Keratinocyte (primary cell): Measurements from ENCODE around the gene CAMSAP1.

Experiments used
- CTCF ChIP-seq, 3 experiments: IDR thresholded peaks in 1 of 3; conservative IDR thresholded peaks in 1 of 3; optimal IDR thresholded peaks in 1 of 3; 2 replicates in 2 of 3; 3 replicates in 1 of 3; pipeline versions ENCODE3 to v1.5.1; 2011; ENCODE audit warnings: low read length in 3 of 3, mild to moderate bottlenecking in 3 of 3, moderate library complexity in 2 of 3, control low read depth in 1 of 3, inconsistent platforms in 1 of 3; ENCODE audit not compliant: insufficient read depth in 2 of 3; ENCODE audit errors: extremely low read depth in 1 of 3
- EZH2 ChIP-seq: IDR thresholded peaks from one replicate; pipeline ENCODE4 v1.6.1; 2012; ENCODE audit warnings: inconsistent platforms, mild to moderate bottlenecking, low read length, moderate library complexity

- TF ChIP-seq CTCF (optimal IDR thresholded peaks at IDR 0.05 in 1 of 3, IDR thresholded peaks at IDR 0.05 in 1 of 3, conservative IDR thresholded peaks at IDR 0.05 in 1 of 3; ENCODE audit: extremely low read depth in 1 of 3, insufficient read depth in 2 of 3, low read length in 3 of 3) = no peak
- no peak for TF ChIP-seq EZH2
These were observed 79.3 kb downstream of the CAMSAP1 start for GRCh38 chr9:135827866-135828580.
